Activated B cell treated with CpG ODN at 0.5 μM for 24 hours (primary cell): ENCODE data around the gene SLC4A5. TPM values are rescaled to one million over a fixed set of nuclear protein-coding genes. Genes with fewer than 3 reads are reported as not detected.

Source experiments
- ATAC-seq: fragments of 200-7000 bp; cut with Tn5 transposase; one replicate; pipeline ENCODE4 v1.10.0; 2021; ENCODE audit warnings: low read depth, mild to moderate bottlenecking, moderate library complexity
- CTCF ChIA-PET: fragments of 350-600 bp; sonication (Branson Sonifier 250); formaldehyde crosslinking; loops from one replicate; lab custom pipeline; 2021; ENCODE audit warnings: antibody characterized with exemption; lab: Charles Lee
- POLR2A ChIA-PET: fragments of 350-600 bp; sonication (Branson Sonifier 250); formaldehyde crosslinking; loops from one replicate; lab custom pipeline; 2021; ENCODE audit warnings: antibody characterized with exemption; lab: Charles Lee
- DNase-seq: peaks from one replicate; pipeline ENCODE4 v3.0.0; 2022
- H3K27ac Mint-ChIP-seq: one replicate; pipeline ENCODE4 v1.8.0; 2020; ENCODE audit warnings: mixed read lengths
- H3K27me3 Mint-ChIP-seq: one replicate; pipeline ENCODE4 v1.8.0; 2021; ENCODE audit warnings: mixed read lengths
- H3K36me3 Mint-ChIP-seq: one replicate; pipeline ENCODE4 v1.8.0; 2021; ENCODE audit warnings: low read depth, mixed read lengths
- H3K4me1 Mint-ChIP-seq: one replicate; pipeline ENCODE4 v1.8.0; 2021; ENCODE audit warnings: mixed read lengths
- H3K4me3 Mint-ChIP-seq: one replicate; pipeline ENCODE4 v1.8.0; 2020; ENCODE audit warnings: mild to moderate bottlenecking, mixed read lengths
- H3K9me3 Mint-ChIP-seq: one replicate; pipeline ENCODE4 v1.8.0; 2020; ENCODE audit warnings: mixed read lengths
- CTCF ChIP-seq: fragments of 200-600 bp; IDR thresholded peaks from one replicate; pipeline ENCODE4 v1.8.0; 2022; ENCODE audit warnings: antibody characterized with exemption, mild to moderate bottlenecking
- intact Hi-C: fragments of 100-400 bp; cut with micrococcal nuclease; formaldehyde crosslinking; loops from one replicate; pipeline ENCODE4 v1.15.1; 2024
- total RNA-seq: library from RNA; stranded (reverse); gene quantifications from 2 replicates; pipeline ENCODE4 v1.2.3, GENCODE V29; 2022

Gene SLC4A5
- total RNA-seq, 1 donor from 2014 or later: 5.9 TPM

DNA sequence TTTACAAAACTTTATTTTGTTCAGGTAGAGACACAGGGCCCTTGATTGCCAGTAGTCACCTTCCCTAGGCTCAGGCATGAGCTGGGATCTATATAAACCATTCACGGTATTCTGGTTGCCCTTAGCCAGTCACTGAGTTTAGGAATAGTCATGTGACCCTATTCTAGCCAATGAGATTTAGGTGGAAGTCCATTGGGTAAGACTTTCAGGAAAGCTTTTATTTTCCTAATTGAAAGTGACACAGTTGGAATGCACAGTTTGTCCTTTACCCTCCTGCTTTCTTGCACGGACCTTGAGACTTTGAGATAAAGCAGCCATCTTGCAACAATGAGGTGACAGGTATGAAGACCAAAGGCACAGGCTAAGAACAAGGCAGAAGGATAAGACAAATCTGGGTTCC, 21.5 kb downstream of the SLC4A5 start:
- ChIA-PET POLR2A (no interaction called here), CTCF (no interaction called here)
- H3K4me1 Mint-ChIP-seq: no peaks in the 10 kb centered on the region
- intact Hi-C loops: no loop called here
- DNase-seq (no peak), ATAC-seq (no peak)
- H3K27ac Mint-ChIP-seq: no peak overlapping the region
- no peaks in the 10 kb centered on the region for H3K27me3 Mint-ChIP-seq
- no peak overlapping the region for H3K4me3 Mint-ChIP-seq
- no peaks in the 10 kb centered on the region for H3K9me3 Mint-ChIP-seq
- TF ChIP-seq CTCF: no peak
- no peaks in the 10 kb centered on the region for H3K36me3 Mint-ChIP-seq

DNA sequence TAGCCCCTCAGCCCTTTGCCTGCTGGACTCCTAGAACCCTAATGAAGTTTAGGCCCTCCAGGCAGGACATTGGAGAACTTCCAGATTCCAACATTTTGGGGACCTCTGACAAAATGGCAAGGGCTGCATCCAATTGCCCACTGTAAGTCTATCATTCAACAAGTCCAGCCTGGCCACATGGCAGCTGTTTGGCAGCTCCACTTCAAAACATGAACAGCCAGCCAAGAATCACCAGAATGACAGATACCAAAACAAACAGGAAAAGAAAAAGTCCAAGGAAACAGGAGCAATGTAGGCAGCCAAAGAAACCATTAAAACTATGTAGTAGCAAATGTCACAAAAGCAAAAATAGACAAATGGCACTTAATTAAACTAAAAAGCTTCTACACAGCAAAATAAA, 25.5 kb downstream of the SLC4A5 start:
- H3K4me3 Mint-ChIP-seq: no peak overlapping the region
- ChIA-PET POLR2A (interaction anchor here (0.6 kb wide), 1 partner anchor 25 kb away, joined by 3 read pairs; no protein-coding TSS in a partner anchor), CTCF (no interaction called here)
- no peaks in the 10 kb centered on the region for H3K9me3 Mint-ChIP-seq
- no peaks in the 10 kb centered on the region for H3K4me1 Mint-ChIP-seq
- H3K27me3 Mint-ChIP-seq: no peaks in the 10 kb centered on the region
- H3K36me3 Mint-ChIP-seq: peaks cover 10% of the 10 kb centered on the region
- ATAC-seq (no peak), DNase-seq (no peak)
- intact Hi-C loops: no loop called here
- H3K27ac Mint-ChIP-seq: no peak overlapping the region
- TF ChIP-seq CTCF: no peak

GRCh38 chr2:74316627-74317295, 26.5 kb downstream of the SLC4A5 start:
- no peak for TF ChIP-seq CTCF
- Mint-ChIP-seq H3K9me3 (no peaks in the 10 kb centered on the region), H3K4me1 (no peaks in the 10 kb centered on the region), H3K4me3 (no peak overlapping the region), H3K27me3 (no peaks in the 10 kb centered on the region), H3K36me3 (peaks cover 10% of the 10 kb centered on the region), H3K27ac (no peak overlapping the region)
- CTCF ChIA-PET: no interaction called here
- POLR2A ChIA-PET: no interaction called here
- no peak for DNase-seq
- intact Hi-C loops: no loop called here
- no peak for ATAC-seq

GRCh38 chr2:74314107-74314506, 29.1 kb downstream of the SLC4A5 start:
- DNase-seq (no peak), ATAC-seq (no peak)
- Mint-ChIP-seq H3K27ac (no peak overlapping the region), H3K4me3 (no peak overlapping the region), H3K36me3 (peaks cover 11% of the 10 kb centered on the region), H3K27me3 (no peaks in the 10 kb centered on the region), H3K4me1 (no peaks in the 10 kb centered on the region), H3K9me3 (no peaks in the 10 kb centered on the region)
- POLR2A ChIA-PET: no interaction called here
- intact Hi-C loops: no loop called here
- no peak for TF ChIP-seq CTCF
- CTCF ChIA-PET: no interaction called here

DNA sequence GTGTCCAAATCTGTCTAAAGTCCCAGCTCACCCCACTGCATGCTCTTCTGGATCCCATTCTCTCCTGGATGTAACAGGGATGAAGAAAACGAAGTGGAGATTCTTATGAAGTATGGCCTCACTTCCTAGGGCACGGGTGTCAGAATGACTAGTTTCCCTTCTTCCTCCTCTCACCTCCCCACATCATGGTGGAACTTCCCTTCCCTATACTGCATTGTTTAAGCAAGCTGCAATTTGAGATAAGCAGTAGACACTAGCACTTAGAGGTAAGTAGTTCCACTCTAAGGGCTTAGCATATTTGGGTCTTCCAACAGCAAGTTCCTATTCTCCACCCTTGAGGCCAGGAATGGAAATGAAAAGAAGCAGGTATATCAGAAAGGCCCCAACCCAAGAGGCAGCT, 29.7 kb downstream of the SLC4A5 start:
- POLR2A ChIA-PET: no interaction called here
- no peak for ATAC-seq
- intact Hi-C loops: no loop called here
- no peak for DNase-seq
- Mint-ChIP-seq H3K4me1 (no peaks in the 10 kb centered on the region), H3K36me3 (peaks cover 11% of the 10 kb centered on the region), H3K27ac (no peak overlapping the region), H3K4me3 (no peak overlapping the region), H3K27me3 (no peaks in the 10 kb centered on the region), H3K9me3 (no peaks in the 10 kb centered on the region)
- no peak for TF ChIP-seq CTCF
- CTCF ChIA-PET: interaction anchor here (0.7 kb wide), 1 partner anchor 22 kb away, joined by 3 read pairs; no protein-coding TSS in a partner anchor
